ENCODE data around the gene ENTPD3.

The ENTPD3 gene

GRCh38 chr3:40404591-40405198, 17.7 kb downstream of the ENTPD3 start:
- no peak for DNase-seq (ENCODE audit: low read depth)

GRCh38 chr3:40407007-40407406, 20.0 kb downstream of the ENTPD3 start:
- no peak for DNase-seq (ENCODE audit: low read depth)

DNA sequence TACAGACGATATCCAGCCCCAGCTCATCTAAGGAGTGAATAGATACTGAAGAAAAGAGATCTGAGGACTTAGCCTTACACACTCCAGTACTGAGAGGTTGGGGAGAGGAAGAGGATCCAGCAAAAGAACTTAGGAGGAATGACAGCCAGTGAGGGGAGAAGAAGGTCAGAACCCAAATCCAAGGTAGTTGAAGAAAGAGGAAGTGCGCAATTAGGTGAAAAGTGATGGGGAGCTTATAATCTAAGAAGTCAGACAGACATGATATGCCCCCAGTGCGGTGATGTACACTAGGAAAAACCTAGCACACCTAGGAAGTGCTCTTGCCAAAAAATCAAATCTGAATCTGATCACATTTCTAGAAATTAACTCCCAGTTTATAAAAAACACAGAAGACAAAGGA, 20.6 kb downstream of the ENTPD3 start:
- DNase-seq (ENCODE audit: low read depth): no peak

DNA sequence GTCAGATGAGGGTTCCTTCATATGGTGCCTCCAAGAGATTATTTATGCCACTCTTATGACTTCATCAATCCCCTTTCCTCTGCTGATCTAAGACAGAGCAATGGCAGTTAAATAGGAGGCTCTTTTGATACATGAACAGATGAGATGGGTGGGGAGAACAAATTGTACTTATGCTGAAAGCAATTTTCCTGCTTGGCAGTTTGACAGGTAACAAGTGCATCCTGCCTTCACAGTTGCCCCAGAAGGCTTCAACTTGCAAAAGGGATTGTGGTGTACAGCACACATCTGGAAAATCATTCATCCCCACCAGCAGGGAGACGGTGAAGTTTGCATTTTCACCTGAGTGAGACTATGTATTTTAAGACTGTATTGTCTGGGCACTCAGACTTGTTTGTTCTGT, 27.3 kb downstream of the ENTPD3 start:
- DNase-seq (ENCODE audit: low read depth): no peak

- DNase-seq (ENCODE audit: low read depth): no peak
Measured at GRCh38 chr3:40417845-40418543, 31.0 kb downstream of the ENTPD3 start.

DNA sequence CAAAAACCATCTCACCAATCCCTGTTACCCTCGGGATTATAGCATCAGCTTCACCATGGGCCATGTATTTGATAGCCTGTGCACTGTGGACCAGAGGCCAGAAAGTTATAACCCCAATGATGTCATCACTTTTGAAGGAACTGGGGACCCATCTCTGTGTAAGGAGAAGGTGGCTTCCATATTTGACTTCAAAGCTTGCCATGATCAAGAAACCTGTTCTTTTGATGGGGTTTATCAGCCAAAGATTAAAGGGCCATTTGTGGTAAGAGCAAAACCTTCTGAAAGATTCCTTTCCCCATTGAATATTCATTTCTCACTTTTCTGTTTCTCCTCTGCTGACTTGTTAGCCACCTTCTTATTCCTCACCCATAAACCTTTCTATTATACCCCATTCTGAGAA, 35.9 kb downstream of the ENTPD3 start:
- no peak for DNase-seq (ENCODE audit: low read depth)

GRCh38 chr3:40427045-40427669, 40.2 kb downstream of the ENTPD3 start:
- no peak for DNase-seq (ENCODE audit: low read depth)

DNA sequence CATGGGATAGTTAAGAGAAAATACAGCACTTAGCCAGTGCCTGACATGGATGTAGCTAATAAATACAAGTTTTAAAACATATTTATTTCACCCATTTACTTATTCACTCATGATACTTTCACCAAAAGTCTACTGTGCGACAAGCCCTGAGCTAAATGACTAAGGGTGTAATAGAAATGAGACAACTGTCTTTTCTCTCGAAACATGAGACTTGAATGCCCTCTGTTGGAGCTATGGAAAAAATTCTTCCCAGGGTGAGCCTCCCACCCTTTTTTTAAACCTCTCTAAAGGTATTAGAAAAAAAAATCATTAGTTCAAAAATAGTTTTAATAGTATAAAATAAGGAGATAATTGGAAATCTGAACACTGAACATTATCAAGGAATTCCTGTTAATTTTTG, 45.8 kb downstream of the ENTPD3 start:
- DNase-seq (ENCODE audit: low read depth): no peak

GRCh38 chr3:40437889-40438288, 50.9 kb downstream of the ENTPD3 start:
- DNase-seq (ENCODE audit: low read depth): no peak

GRCh38 chr3:40445062-40445461, 58.1 kb downstream of the ENTPD3 start:
- no peak for DNase-seq (ENCODE audit: low read depth)

DNA sequence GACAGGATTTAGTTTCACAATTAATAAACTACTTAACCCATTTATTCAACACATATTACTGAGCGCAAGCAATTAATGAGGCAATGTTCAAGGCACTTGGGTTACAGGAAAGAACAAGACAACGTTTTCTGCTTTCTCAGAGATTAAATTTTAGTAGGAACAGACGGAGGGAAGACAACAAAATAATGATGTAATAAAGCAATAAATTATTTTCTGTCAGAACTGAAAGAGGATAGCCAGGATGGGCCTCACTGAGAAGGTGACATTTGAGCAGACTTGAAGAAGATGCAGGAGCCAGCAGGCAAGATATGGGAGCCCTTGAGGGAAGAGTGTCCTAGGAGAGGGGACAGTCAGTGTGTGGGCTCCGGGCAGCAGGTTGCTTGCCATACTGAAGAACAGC, 58.9 kb downstream of the ENTPD3 start:
- no peak for DNase-seq (ENCODE audit: low read depth)

DNA sequence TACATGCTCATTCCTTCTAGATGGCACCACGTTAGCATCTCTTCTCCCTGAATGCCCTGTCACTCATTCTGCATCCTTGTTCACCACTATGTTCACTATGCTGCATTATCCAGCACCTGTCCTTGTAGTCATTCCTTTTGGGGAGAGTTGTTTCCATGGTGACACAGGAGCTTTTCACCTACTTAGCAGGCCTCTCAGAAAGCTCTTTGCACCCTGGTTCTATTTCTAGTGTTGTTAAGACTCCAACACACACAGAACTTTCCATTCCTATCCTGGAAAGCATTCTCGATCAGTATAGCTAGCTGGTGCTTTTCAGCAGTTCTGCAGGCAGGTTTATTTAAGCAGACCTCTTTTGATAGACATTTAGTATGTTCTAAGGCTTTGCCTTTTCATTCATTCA, 63.5 kb downstream of the ENTPD3 start:
- no peak for DNase-seq (ENCODE audit: low read depth)

- DNase-seq (ENCODE audit: low read depth): no peak
Measured at GRCh38 chr3:40451551-40451950, 64.6 kb downstream of the ENTPD3 start.

DNA sequence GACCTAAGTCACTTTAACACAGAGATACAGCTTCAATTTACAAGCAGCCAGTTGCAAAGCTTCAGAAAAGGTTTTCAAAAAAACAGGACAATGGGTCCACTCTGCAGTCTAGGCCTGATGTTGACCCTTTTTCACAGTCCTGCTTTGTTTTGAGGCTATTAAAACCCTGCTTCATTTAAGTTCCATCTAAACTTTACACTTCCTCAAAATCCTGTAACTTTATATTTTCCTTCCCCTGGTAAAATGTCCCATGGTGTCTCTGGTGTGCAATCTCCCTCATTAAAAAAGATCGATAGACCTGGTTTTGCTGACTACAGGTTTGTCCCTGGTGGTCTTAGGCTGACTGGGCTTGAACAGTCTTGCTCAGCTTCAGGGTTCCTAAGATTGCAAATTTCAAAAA, 65.1 kb downstream of the ENTPD3 start:
- no peak for DNase-seq (ENCODE audit: low read depth)

DNA sequence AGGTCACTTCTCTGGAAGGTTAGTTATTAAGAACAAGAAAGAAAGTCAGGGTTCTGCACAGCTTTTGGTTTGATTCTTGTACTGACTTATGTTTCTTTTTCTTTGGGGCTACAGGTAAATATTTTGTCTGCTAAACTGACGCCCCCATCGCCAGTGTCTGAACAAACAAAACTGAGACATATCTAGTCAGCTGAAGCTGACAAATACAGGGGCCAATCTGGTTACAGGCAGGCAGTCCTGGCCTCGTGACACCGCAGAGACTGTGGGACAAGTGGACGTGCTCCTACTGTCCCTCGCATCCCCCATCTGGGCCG, 65.5 kb downstream of the ENTPD3 start:
- DNase-seq (ENCODE audit: low read depth): no peak

DNA sequence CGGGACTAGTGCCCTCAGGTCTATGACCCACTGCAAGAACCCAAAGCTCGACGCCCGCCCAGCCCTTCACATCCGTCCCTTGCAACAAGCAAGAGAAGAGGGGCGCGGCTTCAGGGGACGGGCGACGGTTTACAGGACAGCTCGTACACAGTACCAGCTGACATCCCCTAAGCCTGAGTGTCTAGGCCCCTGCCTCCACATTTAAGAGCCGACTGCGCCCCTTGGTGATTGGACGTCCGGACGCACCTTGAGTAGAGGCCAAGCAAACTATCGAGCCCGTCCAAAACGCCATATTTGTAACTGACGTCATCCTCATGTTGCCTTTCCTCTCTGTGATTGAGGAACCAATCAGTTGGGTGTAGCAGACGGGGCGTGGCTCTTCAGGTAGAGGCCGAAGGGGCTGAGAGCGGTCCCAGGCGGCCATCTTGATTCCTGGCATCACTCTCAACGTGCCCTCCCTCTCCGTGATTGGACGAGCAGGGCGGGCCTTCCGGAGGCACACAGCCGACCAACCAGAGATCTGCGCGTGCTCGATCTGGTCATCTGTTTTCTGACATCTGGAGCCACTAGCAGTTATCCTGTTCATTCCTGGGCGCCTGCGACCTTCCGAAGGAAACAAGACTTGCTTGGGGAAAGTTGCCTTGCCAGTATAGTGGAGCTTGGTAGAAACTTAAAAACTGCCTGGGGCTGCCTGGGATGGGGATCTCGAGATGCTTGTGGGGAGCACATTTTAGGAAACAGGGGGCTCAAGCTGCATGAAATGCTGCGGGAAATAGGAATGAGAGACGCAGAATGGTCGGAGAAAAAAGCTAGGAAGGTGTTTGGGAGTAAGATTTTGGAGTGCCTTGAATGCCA, 66.1 kb downstream of the ENTPD3 start:
- peak; percentile 94 for DNase-seq (ENCODE audit: low read depth)

GRCh38 chr3:40453933-40454332, 66.9 kb downstream of the ENTPD3 start:
- DNase-seq (ENCODE audit: low read depth): no peak

- no peak for DNase-seq (ENCODE audit: low read depth)
Measured at GRCh38 chr3:40455328-40455727, 68.3 kb downstream of the ENTPD3 start.

- DNase-seq (ENCODE audit: low read depth): no peak
Measured at GRCh38 chr3:40456279-40456939, 69.4 kb downstream of the ENTPD3 start.

GRCh38 chr3:40456940-40457823, 70.2 kb downstream of the ENTPD3 start, which contains the start of gene RPL14:
TSS of gene RPL14 (plus strand) at chr3:40457339. CDS start at chr3:40457472, 133 bp downstream.
- peak; percentile 95 for DNase-seq (ENCODE audit: low read depth)

GRCh38 chr3:40458473-40458872, 71.5 kb downstream of the ENTPD3 start:
- DNase-seq (ENCODE audit: low read depth): no peak

Measured in activated T-cell treated with anti-CD3 and anti-CD28 coated beads for 24 hours (primary cell).